Panc1 (cell line): ENCODE results near the gene CACNA1A.

Source experiments
- POLR2AphosphoS5 ChIP-seq: IDR thresholded peaks from 2 replicates; pipeline ENCODE4 v1.6.1; 2012; ENCODE audit warnings: mild to moderate bottlenecking, low read depth, low read length, moderate library complexity
- SIN3A ChIP-seq: IDR thresholded peaks from 2 replicates; pipeline ENCODE4 v1.6.1; 2012; ENCODE audit warnings: low read depth, mild to moderate bottlenecking, low read length, moderate library complexity, borderline replicate concordance; ENCODE audit not compliant: insufficient read depth
- TCF7L2 ChIP-seq: IDR thresholded peaks from 2 replicates; pipeline ENCODE4 v1.6.1; 2011; ENCODE audit warnings: mild to moderate bottlenecking, low read depth, low read length, inconsistent platforms
- TF ChIP-seq, protein P1 (sequence below): fragments of 450-650 bp; IDR thresholded peaks from 2 replicates; pipeline ENCODE4 v1.5.1; 2017; ENCODE audit warnings: mild to moderate bottlenecking
- TF ChIP-seq, protein P2 (sequence below), 2 experiments: IDR thresholded peaks; 2 replicates each; pipeline ENCODE4 v1.6.1; 2011 to 2012; ENCODE audit warnings: low read depth in 2 of 2, control low read depth in 1 of 2, low read length in 1 of 2, mild to moderate bottlenecking in 1 of 2, moderate library complexity in 1 of 2; ENCODE audit not compliant: insufficient read depth in 1 of 2

DNA sequence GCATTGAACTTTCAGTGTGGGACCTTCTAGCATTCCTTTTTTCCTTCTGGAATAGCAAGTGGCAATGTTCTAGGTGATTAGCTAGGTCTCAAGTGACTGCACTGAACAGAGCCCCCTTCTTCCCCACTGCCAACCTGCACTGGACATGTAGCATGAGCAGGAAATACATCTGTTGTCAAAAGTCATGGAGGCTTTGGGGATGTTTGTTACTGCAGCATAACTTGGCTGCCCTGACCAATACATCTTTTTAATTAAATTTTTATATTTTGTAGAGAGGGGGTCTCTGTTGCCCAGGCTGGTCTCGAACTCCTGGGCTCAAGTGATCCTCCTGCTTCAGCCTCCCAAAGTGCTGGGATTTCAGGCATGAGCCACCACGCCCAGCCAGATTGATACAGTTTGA, 163.6 kb downstream of the CACNA1A start:
- TF ChIP-seq, protein P1, sequence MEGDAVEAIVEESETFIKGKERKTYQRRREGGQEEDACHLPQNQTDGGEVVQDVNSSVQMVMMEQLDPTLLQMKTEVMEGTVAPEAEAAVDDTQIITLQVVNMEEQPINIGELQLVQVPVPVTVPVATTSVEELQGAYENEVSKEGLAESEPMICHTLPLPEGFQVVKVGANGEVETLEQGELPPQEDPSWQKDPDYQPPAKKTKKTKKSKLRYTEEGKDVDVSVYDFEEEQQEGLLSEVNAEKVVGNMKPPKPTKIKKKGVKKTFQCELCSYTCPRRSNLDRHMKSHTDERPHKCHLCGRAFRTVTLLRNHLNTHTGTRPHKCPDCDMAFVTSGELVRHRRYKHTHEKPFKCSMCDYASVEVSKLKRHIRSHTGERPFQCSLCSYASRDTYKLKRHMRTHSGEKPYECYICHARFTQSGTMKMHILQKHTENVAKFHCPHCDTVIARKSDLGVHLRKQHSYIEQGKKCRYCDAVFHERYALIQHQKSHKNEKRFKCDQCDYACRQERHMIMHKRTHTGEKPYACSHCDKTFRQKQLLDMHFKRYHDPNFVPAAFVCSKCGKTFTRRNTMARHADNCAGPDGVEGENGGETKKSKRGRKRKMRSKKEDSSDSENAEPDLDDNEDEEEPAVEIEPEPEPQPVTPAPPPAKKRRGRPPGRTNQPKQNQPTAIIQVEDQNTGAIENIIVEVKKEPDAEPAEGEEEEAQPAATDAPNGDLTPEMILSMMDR: no peak
- TF ChIP-seq POLR2AphosphoS5 (no peak), TCF7L2 (no peak), SIN3A (no peak)
- TF ChIP-seq, protein P2, sequence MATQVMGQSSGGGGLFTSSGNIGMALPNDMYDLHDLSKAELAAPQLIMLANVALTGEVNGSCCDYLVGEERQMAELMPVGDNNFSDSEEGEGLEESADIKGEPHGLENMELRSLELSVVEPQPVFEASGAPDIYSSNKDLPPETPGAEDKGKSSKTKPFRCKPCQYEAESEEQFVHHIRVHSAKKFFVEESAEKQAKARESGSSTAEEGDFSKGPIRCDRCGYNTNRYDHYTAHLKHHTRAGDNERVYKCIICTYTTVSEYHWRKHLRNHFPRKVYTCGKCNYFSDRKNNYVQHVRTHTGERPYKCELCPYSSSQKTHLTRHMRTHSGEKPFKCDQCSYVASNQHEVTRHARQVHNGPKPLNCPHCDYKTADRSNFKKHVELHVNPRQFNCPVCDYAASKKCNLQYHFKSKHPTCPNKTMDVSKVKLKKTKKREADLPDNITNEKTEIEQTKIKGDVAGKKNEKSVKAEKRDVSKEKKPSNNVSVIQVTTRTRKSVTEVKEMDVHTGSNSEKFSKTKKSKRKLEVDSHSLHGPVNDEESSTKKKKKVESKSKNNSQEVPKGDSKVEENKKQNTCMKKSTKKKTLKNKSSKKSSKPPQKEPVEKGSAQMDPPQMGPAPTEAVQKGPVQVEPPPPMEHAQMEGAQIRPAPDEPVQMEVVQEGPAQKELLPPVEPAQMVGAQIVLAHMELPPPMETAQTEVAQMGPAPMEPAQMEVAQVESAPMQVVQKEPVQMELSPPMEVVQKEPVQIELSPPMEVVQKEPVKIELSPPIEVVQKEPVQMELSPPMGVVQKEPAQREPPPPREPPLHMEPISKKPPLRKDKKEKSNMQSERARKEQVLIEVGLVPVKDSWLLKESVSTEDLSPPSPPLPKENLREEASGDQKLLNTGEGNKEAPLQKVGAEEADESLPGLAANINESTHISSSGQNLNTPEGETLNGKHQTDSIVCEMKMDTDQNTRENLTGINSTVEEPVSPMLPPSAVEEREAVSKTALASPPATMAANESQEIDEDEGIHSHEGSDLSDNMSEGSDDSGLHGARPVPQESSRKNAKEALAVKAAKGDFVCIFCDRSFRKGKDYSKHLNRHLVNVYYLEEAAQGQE (IDR thresholded peaks at IDR 0.05; ENCODE audit: insufficient read depth in 1 of 2, low read depth in 2 of 2, low read length in 1 of 2): no peak
